HepG2 (cell line): ENCODE data around the gene VWA7. TPM values are rescaled to one million over a fixed set of nuclear protein-coding genes. Genes with fewer than 3 reads are reported as not detected.

Experiments used
- ARNT ChIP-seq: fragments of 450-650 bp; IDR thresholded peaks from 2 replicates; pipeline ENCODE4 v1.6.1; 2017
- ATF5 ChIP-seq: sonication (generic); formaldehyde crosslinking; IDR thresholded peaks from 2 replicates; pipeline ENCODE4 v1.4.0; 2020; ENCODE audit warnings: mild to moderate bottlenecking, low read depth, missing genetic modification reagents
- DNMT3B ChIP-seq: conservative IDR thresholded peaks from 2 replicates; pipeline ENCODE4 v1.6.1; 2016; ENCODE audit warnings: missing biosample characterization, control low read depth
- GFI1 ChIP-seq: sonication (generic); formaldehyde crosslinking; IDR thresholded peaks from 2 replicates; pipeline ENCODE4 v1.5.0; 2020; ENCODE audit warnings: missing genetic modification reagents, mild to moderate bottlenecking, borderline replicate concordance
- GLI4 ChIP-seq: sonication (generic); formaldehyde crosslinking; IDR thresholded peaks from 2 replicates; pipeline ENCODE4 v1.5.1; 2020; ENCODE audit warnings: missing genetic modification reagents, mild to moderate bottlenecking, moderate library complexity, borderline replicate concordance
- KAT2B ChIP-seq: fragments of 150-350 bp; IDR thresholded peaks from 2 replicates; pipeline ENCODE4 v1.6.1; 2014; ENCODE audit warnings: low read depth, low read length, borderline replicate concordance
- KDM4B ChIP-seq: sonication (generic); formaldehyde crosslinking; IDR thresholded peaks from 2 replicates; pipeline ENCODE4 v1.4.0; 2020; ENCODE audit warnings: missing genetic modification reagents
- NFE2L2 ChIP-seq: fragments of 150-350 bp; IDR thresholded peaks from 2 replicates; pipeline ENCODE4 v1.6.1; 2014; ENCODE audit warnings: low read length
- NRL ChIP-seq: sonication (generic); formaldehyde crosslinking; IDR thresholded peaks from 2 replicates; pipeline ENCODE4 v1.5.0; 2020; ENCODE audit warnings: missing genetic modification reagents, mild to moderate bottlenecking, moderate library complexity, borderline replicate concordance
- SOX13 ChIP-seq, 3 experiments: fragments of 450-650 bp in 1 of 3; sonication (generic) in 1 of 3; formaldehyde crosslinking in 1 of 3; IDR thresholded peaks in 2 of 3; conservative IDR thresholded peaks in 1 of 3; 2 replicates each; pipeline versions ENCODE4 v1.5.0 to v1.6.1; 2016 to 2020; ENCODE audit warnings: antibody characterized with exemption in 1 of 3, mild to moderate bottlenecking in 1 of 3, missing compliant biosample characterization in 1 of 3, missing genetic modification reagents in 1 of 3, moderate library complexity in 1 of 3
- SP1 ChIP-seq, 2 experiments: fragments of 450-650 bp in 1 of 2; sonication (generic) in 1 of 2; formaldehyde crosslinking in 1 of 2; IDR thresholded peaks; 2 replicates each; pipeline versions ENCODE4 v1.4.0 to v1.6.1; 2016 to 2020; ENCODE audit warnings: missing genetic modification reagents in 1 of 2
- SPEN ChIP-seq: sonication (generic); formaldehyde crosslinking; IDR thresholded peaks from 2 replicates; pipeline ENCODE4 v1.5.1; 2020; ENCODE audit warnings: low read depth, mild to moderate bottlenecking, missing genetic modification reagents
- TOPORS ChIP-seq: sonication (generic); formaldehyde crosslinking; IDR thresholded peaks from 2 replicates; pipeline ENCODE4 v1.8.0; 2023; ENCODE audit warnings: mild to moderate bottlenecking, missing genetic modification reagents
- ZBTB33 ChIP-seq: sonication (generic); formaldehyde crosslinking; IDR thresholded peaks from 2 replicates; pipeline ENCODE4 v1.4.0; 2020; ENCODE audit warnings: missing genetic modification reagents
- ZFP41 ChIP-seq: sonication (generic); formaldehyde crosslinking; IDR thresholded peaks from 2 replicates; pipeline ENCODE4 v1.4.0; 2020; ENCODE audit warnings: mild to moderate bottlenecking, missing genetic modification reagents, borderline replicate concordance
- ZNF24 ChIP-seq: fragments of 450-650 bp; IDR thresholded peaks from 2 replicates; pipeline ENCODE4 v1.6.1; 2017; ENCODE audit warnings: antibody characterized with exemption, mild to moderate bottlenecking
- ZNF430 ChIP-seq: sonication (generic); formaldehyde crosslinking; IDR thresholded peaks from 2 replicates; pipeline ENCODE4 v1.9.0; 2021; ENCODE audit warnings: mild to moderate bottlenecking, missing genetic modification reagents
- ZNF432 ChIP-seq: sonication (generic); formaldehyde crosslinking; IDR thresholded peaks from 2 replicates; pipeline ENCODE4 v1.5.0; 2020; ENCODE audit warnings: missing genetic modification reagents, mild to moderate bottlenecking, borderline replicate concordance
- ZNF549 ChIP-seq: sonication (generic); formaldehyde crosslinking; IDR thresholded peaks from 2 replicates; pipeline ENCODE4 v1.5.0; 2020; ENCODE audit warnings: missing genetic modification reagents
- ZNF567 ChIP-seq: sonication (generic); formaldehyde crosslinking; IDR thresholded peaks from 2 replicates; pipeline ENCODE4 v1.8.1; 2023; ENCODE audit warnings: mild to moderate bottlenecking, missing genetic modification reagents, borderline replicate concordance
- ZNF746 ChIP-seq: sonication (generic); formaldehyde crosslinking; IDR thresholded peaks from 2 replicates; pipeline ENCODE4 v1.8.0; 2022; ENCODE audit warnings: mild to moderate bottlenecking, missing genetic modification reagents
- ZNF761 ChIP-seq: sonication (generic); formaldehyde crosslinking; conservative IDR thresholded peaks from 2 replicates; pipeline ENCODE4 v1.4.0; 2020; ENCODE audit warnings: mild to moderate bottlenecking, missing genetic modification reagents
- polyA plus RNA-seq, 8 experiments: library from polyadenylated mRNA; depleted of rRNA in 3 of 8; stranded (reverse) in 7 of 8; unstranded in 1 of 8; fragments of >200 nt; fragmentation: Illumina TruSeq in 4 of 8; extraction: Trizol in 4 of 8; gene quantifications; 2 replicates each; pipeline versions ENCODE4 v1.2.1 to v1.2.3, GENCODE V29; 2011 to 2016; ENCODE audit warnings: low read depth in 4 of 8, missing spikeins in 1 of 8, mixed read lengths in 1 of 8; ENCODE audit not compliant: insufficient read depth in 1 of 8
- total RNA-seq, 5 experiments: library from RNA; depleted of rRNA; stranded (reverse); fragments of >200 nt; fragmentation: Illumina TruSeq; extraction: Trizol; gene quantifications; 2 replicates each; pipeline ENCODE4 v1.2.3, GENCODE V29; 2016; ENCODE audit warnings: low read depth in 1 of 5
- TF ChIP-seq, protein P1 (sequence below): sonication (generic); formaldehyde crosslinking; IDR thresholded peaks from 2 replicates; pipeline ENCODE4 v1.5.0; 2020; ENCODE audit warnings: missing genetic modification reagents, mild to moderate bottlenecking, borderline replicate concordance
- TF ChIP-seq, protein P2 (sequence below): sonication (generic); formaldehyde crosslinking; IDR thresholded peaks from 2 replicates; pipeline ENCODE4 v1.9.0; 2021; ENCODE audit warnings: missing genetic modification reagents, mild to moderate bottlenecking, borderline replicate concordance

The VWA7 gene
- total and polyA plus RNA-seq, 2 of the 13 experiments (the other 11 are each of a cell fraction or from before 2014, with no cell fraction given) = 0.86 to 3.3 TPM

DNA sequence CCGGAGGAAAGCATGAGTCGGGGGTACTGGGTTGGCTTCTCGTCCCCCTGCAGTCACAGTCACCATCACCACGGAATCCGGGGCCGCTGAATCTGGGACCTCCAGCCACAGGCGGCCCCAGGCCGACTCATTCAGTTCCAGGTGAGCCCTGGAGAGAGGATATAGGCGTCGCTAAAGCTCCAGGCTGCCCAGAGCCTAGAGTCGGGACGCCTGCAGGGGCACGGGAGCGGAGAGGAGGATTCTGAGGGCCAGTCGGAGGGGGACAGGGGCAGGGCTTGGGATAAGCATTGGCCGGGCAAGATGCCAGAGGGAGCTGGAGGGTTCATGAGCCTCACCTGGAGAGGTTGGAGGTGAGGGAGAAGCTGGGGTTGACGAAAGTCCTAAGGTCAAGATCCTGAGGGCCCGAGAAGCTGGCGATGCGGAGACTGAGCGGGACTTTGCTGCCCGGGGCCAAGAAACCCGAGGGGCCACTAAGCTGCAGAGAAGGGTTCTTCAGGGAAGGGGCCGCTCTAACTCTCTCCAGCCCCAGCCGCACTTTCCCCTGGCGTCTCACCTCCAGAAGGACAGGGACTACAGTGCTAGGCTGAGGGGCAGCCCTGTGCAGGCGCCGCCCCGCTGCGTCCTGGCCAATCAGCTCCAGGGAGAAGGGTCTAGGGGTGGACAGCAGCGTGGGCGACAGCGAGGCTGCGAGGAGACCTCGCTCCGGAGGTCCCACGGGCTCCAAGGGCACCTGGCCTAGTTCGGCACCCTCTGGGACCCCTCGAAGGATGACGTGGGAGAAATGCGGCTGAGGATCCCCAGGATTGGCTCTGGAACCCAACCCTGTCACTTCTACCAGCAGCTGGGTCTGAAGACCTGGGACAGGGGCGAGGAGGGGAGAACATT lies 11.0 kb downstream of the VWA7 start (continued):
- TF ChIP-seq, protein P1, sequence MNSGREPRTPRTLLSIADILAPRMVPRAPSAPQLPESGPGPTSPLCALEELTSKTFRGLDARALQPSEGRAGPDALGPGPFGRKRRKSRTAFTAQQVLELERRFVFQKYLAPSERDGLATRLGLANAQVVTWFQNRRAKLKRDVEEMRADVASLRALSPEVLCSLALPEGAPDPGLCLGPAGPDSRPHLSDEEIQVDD = peak; percentile 90; the same call in 1 of the 2 replicates
- peak; percentile 63; the same call in 1 of the 2 replicates for TF ChIP-seq ZNF430 (CRISPR knock-in tag)
- no peak for TF ChIP-seq ZNF761
- TF ChIP-seq ATF5 = no peak
- no peak for TF ChIP-seq TOPORS (CRISPR knock-in tag)
- no peak for TF ChIP-seq NFE2L2
- TF ChIP-seq GFI1 (CRISPR knock-in tag) = peak; percentile 66; the same call in 1 of the 2 replicates
- TF ChIP-seq ZFP41 (CRISPR knock-in tag) = no peak
- TF ChIP-seq NRL (CRISPR knock-in tag) = peak; percentile 75; the same call in 1 of the 2 replicates
- TF ChIP-seq ZNF24 = no peak
- TF ChIP-seq DNMT3B (CRISPR knock-in tag) = no peak
- 0 out of 2 replicates have a peak, but pooled peaks have one; percentile 12 for TF ChIP-seq ZBTB33 (CRISPR knock-in tag)
- TF ChIP-seq ZNF549 (CRISPR knock-in tag) = no peak
- TF ChIP-seq SOX13 (IDR thresholded peaks at IDR 0.05) = no peak
- peak in 1 of 2 experiments; percentile 25; a peak in 1 of 4 replicates for TF ChIP-seq SOX13 (CRISPR knock-in tag; conservative IDR thresholded peaks at IDR 0.05 in 1 of 2, IDR thresholded peaks at IDR 0.05 in 1 of 2)
- 0 out of 2 replicates have a peak, but pooled peaks have one; percentile 79 for TF ChIP-seq ZNF567 (CRISPR knock-in tag)
- no peak for TF ChIP-seq SPEN (CRISPR knock-in tag)
- TF ChIP-seq ARNT = no peak
- no peak for TF ChIP-seq KDM4B
- TF ChIP-seq, protein P2, sequence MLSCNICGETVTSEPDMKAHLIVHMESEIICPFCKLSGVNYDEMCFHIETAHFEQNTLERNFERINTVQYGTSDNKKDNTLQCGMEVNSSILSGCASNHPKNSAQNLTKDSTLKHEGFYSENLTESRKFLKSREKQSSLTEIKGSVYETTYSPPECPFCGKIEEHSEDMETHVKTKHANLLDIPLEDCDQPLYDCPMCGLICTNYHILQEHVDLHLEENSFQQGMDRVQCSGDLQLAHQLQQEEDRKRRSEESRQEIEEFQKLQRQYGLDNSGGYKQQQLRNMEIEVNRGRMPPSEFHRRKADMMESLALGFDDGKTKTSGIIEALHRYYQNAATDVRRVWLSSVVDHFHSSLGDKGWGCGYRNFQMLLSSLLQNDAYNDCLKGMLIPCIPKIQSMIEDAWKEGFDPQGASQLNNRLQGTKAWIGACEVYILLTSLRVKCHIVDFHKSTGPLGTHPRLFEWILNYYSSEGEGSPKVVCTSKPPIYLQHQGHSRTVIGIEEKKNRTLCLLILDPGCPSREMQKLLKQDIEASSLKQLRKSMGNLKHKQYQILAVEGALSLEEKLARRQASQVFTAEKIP (CRISPR knock-in tag) = no peak
- TF ChIP-seq SP1 (IDR thresholded peaks at IDR 0.05) = no peak
- peak; percentile 49; the same call in 1 of the 2 replicates for TF ChIP-seq SP1 (CRISPR knock-in tag; IDR thresholded peaks at IDR 0.05)
- TF ChIP-seq ZNF432 = no peak
- TF ChIP-seq GLI4 (CRISPR knock-in tag) = peak; percentile 71; the same call in 1 of the 2 replicates
- TF ChIP-seq KAT2B = no peak
- no peak for TF ChIP-seq ZNF746 (CRISPR knock-in tag)
